ENCODE measurements around the gene ALDOB. TPM values are rescaled to one million over a fixed set of nuclear protein-coding genes. Genes with fewer than 3 reads are reported as not detected.

The ALDOB gene
- polyA plus RNA-seq, 2 of the 4 experiments (the other 2 are of a cell fraction): not detected

DNA sequence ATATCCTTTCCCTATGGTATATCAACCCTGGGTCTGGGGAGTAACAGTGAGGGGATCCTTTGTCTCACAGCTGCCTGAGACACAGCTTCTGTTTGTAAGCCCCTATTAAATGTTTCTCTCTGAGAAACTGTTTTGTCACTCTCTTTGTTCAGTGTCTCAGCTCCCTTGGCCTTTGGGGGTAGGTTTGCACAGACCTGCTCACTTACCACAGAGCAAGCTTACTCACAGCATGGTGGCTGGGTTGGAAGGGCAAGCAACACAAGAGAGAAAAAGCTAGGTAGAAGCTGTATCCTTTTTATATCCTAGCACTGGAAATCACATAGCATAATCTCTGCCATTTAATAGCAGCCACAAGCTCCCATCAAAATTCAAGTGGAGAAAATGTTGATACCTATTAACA lies 55.3 kb downstream of the ALDOB start:
- Histone ChIP-seq H3K9me3 (peaks cover 11% of the 10 kb centered on the region; the same call in 2 of the 3 replicates), H3K4me2 (no peak overlapping the region), H3K4me3 (no peak overlapping the region), H3K4me1 (peaks cover 53% of the 10 kb centered on the region), H3K27ac (peak overlapping the region; percentile 29 to 72; a peak in 5 of 6 replicates)
- CTCF ChIA-PET: interaction anchor here (0.7 to 3.3 kb wide), 6 partner anchors 7 to 261 kb away, joined by 3 to 13 read pairs (median 8); no protein-coding TSS in a partner anchor
- FAIRE-seq (peak; percentile 23), ATAC-seq (no peak), DNase-seq (ENCODE audit: low read depth in 1 of 2, low spot score in 1 of 2) (no peak)
- POLR2A ChIA-PET: no interaction called here
- TF ChIP-seq SREBF2 (IDR thresholded peaks at IDR 0.05) (no peak), HOXB5 (CRISPR knock-in tag; IDR thresholded peaks at IDR 0.05) (no peak), KDM1A (IDR thresholded peaks at IDR 0.05; ENCODE audit: low read depth) (no peak), ESRRA (IDR thresholded peaks at IDR 0.05; ENCODE audit: borderline replicate concordance, low read length) (no peak), FOXS1 (CRISPR knock-in tag; IDR thresholded peaks at IDR 0.05) (no peak), POLR2AphosphoS2 (conservative IDR thresholded peaks at IDR 0.05; ENCODE audit: low read length) (no peak), CBX8 (IDR thresholded peaks at IDR 0.05) (no peak), NPAS2 (CRISPR knock-in tag; IDR thresholded peaks at IDR 0.05; ENCODE audit: borderline replicate concordance) (no peak), CHD4 (IDR thresholded peaks at IDR 0.05; ENCODE audit: borderline replicate concordance) (no peak), TFCP2L1 (CRISPR knock-in tag; IDR thresholded peaks at IDR 0.05) (no peak), RNF2 (IDR thresholded peaks at IDR 0.05; ENCODE audit: borderline replicate concordance, low read depth) (no peak), RCOR1 (IDR thresholded peaks at IDR 0.05; ENCODE audit: low read depth, low read length) (no peak), ZNF302 (CRISPR knock-in tag; IDR thresholded peaks at IDR 0.05) (no peak), NFE2L2 (conservative IDR thresholded peaks at IDR 0.05; ENCODE audit: low read length) (no peak), MAFK (IDR thresholded peaks at IDR 0.05; ENCODE audit: partially characterized antibody) (no peak), JUN (IDR thresholded peaks at IDR 0.05) (no peak), RARB (CRISPR knock-in tag; IDR thresholded peaks at IDR 0.05) (no peak)
- TF ChIP-seq, protein P1, sequence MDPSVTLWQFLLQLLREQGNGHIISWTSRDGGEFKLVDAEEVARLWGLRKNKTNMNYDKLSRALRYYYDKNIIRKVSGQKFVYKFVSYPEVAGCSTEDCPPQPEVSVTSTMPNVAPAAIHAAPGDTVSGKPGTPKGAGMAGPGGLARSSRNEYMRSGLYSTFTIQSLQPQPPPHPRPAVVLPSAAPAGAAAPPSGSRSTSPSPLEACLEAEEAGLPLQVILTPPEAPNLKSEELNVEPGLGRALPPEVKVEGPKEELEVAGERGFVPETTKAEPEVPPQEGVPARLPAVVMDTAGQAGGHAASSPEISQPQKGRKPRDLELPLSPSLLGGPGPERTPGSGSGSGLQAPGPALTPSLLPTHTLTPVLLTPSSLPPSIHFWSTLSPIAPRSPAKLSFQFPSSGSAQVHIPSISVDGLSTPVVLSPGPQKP (IDR thresholded peaks at IDR 0.05; ENCODE audit: low read depth, low read length): no peak
- TF ChIP-seq, protein P2, sequence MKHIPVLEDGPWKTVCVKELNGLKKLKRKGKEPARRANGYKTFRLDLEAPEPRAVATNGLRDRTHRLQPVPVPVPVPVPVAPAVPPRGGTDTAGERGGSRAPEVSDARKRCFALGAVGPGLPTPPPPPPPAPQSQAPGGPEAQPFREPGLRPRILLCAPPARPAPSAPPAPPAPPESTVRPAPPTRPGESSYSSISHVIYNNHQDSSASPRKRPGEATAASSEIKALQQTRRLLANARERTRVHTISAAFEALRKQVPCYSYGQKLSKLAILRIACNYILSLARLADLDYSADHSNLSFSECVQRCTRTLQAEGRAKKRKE (CRISPR knock-in tag; IDR thresholded peaks at IDR 0.05; ENCODE audit: low read depth): no peak
- TF ChIP-seq, protein P3, sequence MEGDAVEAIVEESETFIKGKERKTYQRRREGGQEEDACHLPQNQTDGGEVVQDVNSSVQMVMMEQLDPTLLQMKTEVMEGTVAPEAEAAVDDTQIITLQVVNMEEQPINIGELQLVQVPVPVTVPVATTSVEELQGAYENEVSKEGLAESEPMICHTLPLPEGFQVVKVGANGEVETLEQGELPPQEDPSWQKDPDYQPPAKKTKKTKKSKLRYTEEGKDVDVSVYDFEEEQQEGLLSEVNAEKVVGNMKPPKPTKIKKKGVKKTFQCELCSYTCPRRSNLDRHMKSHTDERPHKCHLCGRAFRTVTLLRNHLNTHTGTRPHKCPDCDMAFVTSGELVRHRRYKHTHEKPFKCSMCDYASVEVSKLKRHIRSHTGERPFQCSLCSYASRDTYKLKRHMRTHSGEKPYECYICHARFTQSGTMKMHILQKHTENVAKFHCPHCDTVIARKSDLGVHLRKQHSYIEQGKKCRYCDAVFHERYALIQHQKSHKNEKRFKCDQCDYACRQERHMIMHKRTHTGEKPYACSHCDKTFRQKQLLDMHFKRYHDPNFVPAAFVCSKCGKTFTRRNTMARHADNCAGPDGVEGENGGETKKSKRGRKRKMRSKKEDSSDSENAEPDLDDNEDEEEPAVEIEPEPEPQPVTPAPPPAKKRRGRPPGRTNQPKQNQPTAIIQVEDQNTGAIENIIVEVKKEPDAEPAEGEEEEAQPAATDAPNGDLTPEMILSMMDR (IDR thresholded peaks at IDR 0.05): no peak

DNA sequence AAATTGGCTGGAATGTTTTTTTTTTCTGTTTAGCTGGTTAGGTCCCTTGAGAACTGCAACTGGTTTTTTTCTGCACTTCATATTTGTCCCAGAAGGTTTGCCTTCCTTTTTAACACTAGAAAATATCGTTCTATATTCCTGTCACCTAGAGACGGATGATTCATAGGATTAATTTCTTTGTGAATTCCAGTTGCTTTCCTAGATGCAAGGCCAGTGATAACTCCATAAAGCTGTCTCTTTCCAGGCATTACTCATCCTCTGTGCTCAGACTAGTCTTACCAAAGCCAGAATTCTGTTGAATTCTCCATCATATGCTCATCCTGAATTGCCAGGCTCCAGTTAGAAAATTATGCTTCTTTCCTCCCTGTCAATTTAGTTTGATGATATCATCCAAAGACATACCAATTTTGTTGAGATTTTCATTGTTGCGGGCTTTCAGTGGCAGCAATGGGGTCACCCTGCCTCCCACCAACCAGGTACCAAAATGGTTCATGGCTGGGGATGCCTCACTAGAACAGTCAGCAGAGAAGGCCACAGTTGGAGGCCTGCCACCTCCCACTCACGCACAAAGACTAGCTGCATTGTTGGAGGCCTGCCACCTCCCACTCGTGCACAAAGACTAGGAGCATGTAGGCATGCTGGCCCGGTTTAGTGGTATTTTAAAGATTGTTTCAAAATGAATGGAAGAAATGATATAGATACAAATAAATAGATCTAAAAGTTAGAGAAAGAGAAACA lies 59.3 kb downstream of the ALDOB start:
- WGBS (ENCODE audit: missing lambda C conversion rate): 40% methylated on average over 6 of the region's 6 CpGs
- CTCF ChIA-PET: interaction anchor here (2.3 kb wide), 2 partner anchors 12 to 65 kb away, joined by 9 to 22 read pairs; no protein-coding TSS in a partner anchor
- POLR2A ChIA-PET: interaction anchor here (1.6 kb wide), 1 partner anchor 22 kb away, joined by 8 read pairs; the partner anchor contains the start of genes MRPL50 and ZNF189
- H3K4me2 ChIP-seq: peak overlapping the region; percentile 46
- peaks cover 52% of the 10 kb centered on the region for H3K4me1 ChIP-seq
- FAIRE-seq (peak; percentile 89), DNase-seq (ENCODE audit: low read depth in 1 of 2, low spot score in 1 of 2) (peak; percentile 61 to 62), ATAC-seq (peak; percentile 94 to 99)
- TF ChIP-seq ZSCAN20 (CRISPR knock-in tag; IDR thresholded peaks at IDR 0.05): no peak
- no peak for TF ChIP-seq HOXB13 (CRISPR knock-in tag; IDR thresholded peaks at IDR 0.05; ENCODE audit: low read depth)
- peak; percentile 66; the same call in 1 of the 2 replicates for TF ChIP-seq FOSL2 (IDR thresholded peaks at IDR 0.05)
- TF ChIP-seq FOSL2 (CRISPR knock-in tag; IDR thresholded peaks at IDR 0.05): peak; percentile 74
- TF ChIP-seq JUN (IDR thresholded peaks at IDR 0.05): 0 out of 5 replicates have a peak, but pooled peaks of 1 of the 2 experiments have one; percentile 36
- peak; percentile 16; the same call in 1 of the 2 replicates for TF ChIP-seq GATA3 (IDR thresholded peaks at IDR 0.05; ENCODE audit: borderline replicate concordance)
- TF ChIP-seq JUNB (IDR thresholded peaks at IDR 0.05): peak; percentile 67
- H3K4me3 ChIP-seq: no peak overlapping the region
- H3K27ac ChIP-seq: peak overlapping the region; percentile 69 to 90
- peaks cover 14% of the 10 kb centered on the region; the same call in 2 of the 3 replicates for H3K9me3 ChIP-seq

All from A549 (cell line).